PC-3 (cell line): ENCODE measurements around the gene RTKN. TPM values are rescaled to one million over a fixed set of nuclear protein-coding genes. Genes with fewer than 3 reads are reported as not detected.
"Not testable (repeated sequence)": the region's sequence is repeated elsewhere in the genome, so short reads cannot be mapped to it uniquely, and the experiment has no call there.

ENCODE experiments used
- ATAC-seq: fragments of 200-7000 bp; cut with Tn5 transposase; 2 replicates; pipeline ENCODE4 v1.9.1; 2020; ENCODE audit warnings: mild to moderate bottlenecking, moderate library complexity
- BruUV-seq: library from RNA; stranded (reverse); fragments of 400-500 nt; replicated peaks from 2 replicates; lab custom pipeline; 2021; lab: Mats Ljungman, UMichigan
- CTCF ChIA-PET: fragments of 300-600 bp; sonication (Branson Sonifier 250); formaldehyde crosslinking; loops from one replicate; lab custom pipeline; 2022; ENCODE audit warnings: antibody characterized with exemption; lab: Charles Lee
- POLR2A ChIA-PET: fragments of 300-600 bp; sonication (Branson Sonifier 250); formaldehyde crosslinking; loops from one replicate; lab custom pipeline; 2022; ENCODE audit warnings: antibody characterized with exemption; ENCODE audit not compliant: unreplicated experiment; lab: Charles Lee
- DNase-seq: peaks from one replicate; pipeline ENCODE4 v3.0.0-alpha.2; 2015
- H2AFZ ChIP-seq: fragments of 300-600 bp; sonication (generic); 2 replicates; pipeline ENCODE4 v1.6.0; 2016; ENCODE audit warnings: antibody characterized with exemption, low read length
- H3F3A ChIP-seq: fragments of 300-600 bp; sonication (generic); one replicate; pipeline ENCODE4 v1.6.0; 2017; ENCODE audit warnings: antibody characterized with exemption, low read length, control low read depth, mild to moderate bottlenecking; ENCODE audit not compliant: unreplicated experiment
- H3K27ac ChIP-seq: fragments of 300-600 bp; sonication (generic); 2 replicates; pipeline ENCODE4 v1.5.1; 2016; ENCODE audit warnings: mild to moderate bottlenecking, low read length
- H3K27me3 ChIP-seq: fragments of 300-600 bp; sonication (generic); 2 replicates; pipeline ENCODE4 v1.6.1; 2016; ENCODE audit warnings: low read length, mixed read lengths
- H3K36me3 ChIP-seq: fragments of 300-600 bp; sonication (generic); 2 replicates; pipeline ENCODE4 v1.6.1; 2016; ENCODE audit warnings: low read depth, mixed run types, low read length, mixed read lengths
- H3K4me1 ChIP-seq: fragments of 300-600 bp; sonication (generic); 2 replicates; pipeline ENCODE4 v1.5.1; 2016; ENCODE audit warnings: low read length; ENCODE audit not compliant: insufficient read depth
- H3K4me2 ChIP-seq: fragments of 300-600 bp; sonication (generic); 2 replicates; pipeline ENCODE4 v1.6.0; 2016; ENCODE audit warnings: low read length
- H3K4me3 ChIP-seq: fragments of 300-600 bp; sonication (generic); 2 replicates; pipeline ENCODE4 v1.5.1; 2016; ENCODE audit warnings: mild to moderate bottlenecking, low read length, mixed read lengths
- H3K79me2 ChIP-seq: fragments of 300-600 bp; sonication (generic); 2 replicates; pipeline ENCODE4 v1.6.1; 2017; ENCODE audit warnings: low read length, mixed read lengths
- H3K9ac ChIP-seq: fragments of 300-600 bp; sonication (generic); 2 replicates; pipeline ENCODE4 v1.6.0; 2016; ENCODE audit warnings: mild to moderate bottlenecking, low read length
- H3K9me2 ChIP-seq: fragments of 300-600 bp; sonication (generic); replicated peaks from 2 replicates; pipeline ENCODE4 v1.6.1; 2016; ENCODE audit warnings: mixed run types, low read length, mixed read lengths
- H3K9me3 ChIP-seq: fragments of 300-600 bp; sonication (generic); 2 replicates; pipeline ENCODE4 v1.6.1; 2016; ENCODE audit warnings: low read length, mixed read lengths
- H4K20me1 ChIP-seq: fragments of 300-600 bp; sonication (generic); 2 replicates; pipeline ENCODE4 v1.6.1; 2016; ENCODE audit warnings: low read length, mixed read lengths
- CTCF ChIP-seq: fragments of 300-600 bp; sonication (generic); conservative IDR thresholded peaks from 2 replicates; pipeline ENCODE4 v1.5.1; 2017; ENCODE audit warnings: antibody characterized with exemption, low read depth, mild to moderate bottlenecking, low read length
- EZH2 ChIP-seq: fragments of 300-600 bp; sonication (generic); IDR thresholded peaks from one replicate; pipeline ENCODE4 v1.6.1; 2017; ENCODE audit warnings: antibody characterized with exemption, mild to moderate bottlenecking, low read length; ENCODE audit not compliant: unreplicated experiment
- EZH2phosphoT487 ChIP-seq: fragments of 300-600 bp; sonication (generic); IDR thresholded peaks from 2 replicates; pipeline ENCODE4 v1.6.1; 2018; ENCODE audit warnings: mild to moderate bottlenecking, antibody characterized with exemption, low read length, borderline replicate concordance
- intact Hi-C: fragments of 100-400 bp; cut with micrococcal nuclease; formaldehyde crosslinking; loops from 2 replicates; pipeline ENCODE4 v1.9.0; 2023
- total RNA-seq: library from RNA; depleted of rRNA; stranded (reverse); fragments of >200 nt; gene quantifications from 2 replicates; pipeline ENCODE4 v1.2.3, GENCODE V29; 2014

The RTKN gene
- total RNA-seq, 1 experiment from 2014 or later = 90.5 TPM

- H2AFZ ChIP-seq = peak overlapping the region; percentile 89
- peak; percentile 4; the same call in 1 of the 2 replicates for ATAC-seq
- H3K27ac ChIP-seq = peak overlapping the region; percentile 80
- BruUV-seq = no TSS peak
- peaks cover 9% of the 10 kb centered on the region for H3K79me2 ChIP-seq
- H3K9me3 ChIP-seq = no peaks in the 10 kb centered on the region
- TF ChIP-seq CTCF = no peak
- TF ChIP-seq EZH2phosphoT487 = no peak
- peak overlapping the region; percentile 84 for H3K9ac ChIP-seq
- ChIA-PET CTCF (no interaction called here), POLR2A (interaction anchor here (0.6 to 0.7 kb wide), 2 partner anchors 41 to 467 kb away, joined by 3 to 21 read pairs; no protein-coding TSS in a partner anchor)
- no peaks in the 10 kb centered on the region for H3K27me3 ChIP-seq
- peak overlapping the region; percentile 79 for H3K4me3 ChIP-seq
- peaks cover 8% of the 10 kb centered on the region for H3K36me3 ChIP-seq
- H3K4me2 ChIP-seq = peak overlapping the region; percentile 82
- peaks cover 14% of the 10 kb centered on the region for H3K4me1 ChIP-seq
- H4K20me1 ChIP-seq = no peaks in the 10 kb centered on the region
- intact Hi-C loops = no loop called here
- DNase-seq = no peak
- peaks cover 10% of the 10 kb centered on the region for H3F3A ChIP-seq
- H3K9me2 ChIP-seq = no peaks in the 10 kb centered on the region
Measured at GRCh38 chr2:74471332-74472065, 29.8 kb upstream of the RTKN start.

- peaks cover 14% of the 10 kb centered on the region for H3K4me1 ChIP-seq
- H3K36me3 ChIP-seq, BruUV-seq, H3K9me3 ChIP-seq, H4K20me1 ChIP-seq, H3K9ac ChIP-seq, H3K9me2 ChIP-seq, CTCF ChIA-PET, intact Hi-C loops, ATAC-seq, H3K27me3 ChIP-seq, H2AFZ ChIP-seq, H3K27ac ChIP-seq, H3K4me2 ChIP-seq, DNase-seq, H3K4me3 ChIP-seq: not testable (repeated sequence)
- H3F3A ChIP-seq = peaks cover 10% of the 10 kb centered on the region
- POLR2A ChIA-PET = interaction anchor here (0.6 kb wide), 1 partner anchor 466 kb away, joined by 3 read pairs; no protein-coding TSS in a partner anchor
- H3K79me2 ChIP-seq = peaks cover 14% of the 10 kb centered on the region
Measured at GRCh38 chr2:74470742-74471141, 29.0 kb upstream of the RTKN start.

- H3F3A ChIP-seq = no peaks in the 10 kb centered on the region
- intact Hi-C loops = no loop called here
- peaks cover 35% of the 10 kb centered on the region for H3K79me2 ChIP-seq
- BruUV-seq = TSS peak; percentile 25
- H3K9me2 ChIP-seq = no peaks in the 10 kb centered on the region
- ATAC-seq (peak; percentile 4; the same call in 1 of the 2 replicates), DNase-seq (no peak)
- H3K9ac ChIP-seq = peak overlapping the region; percentile 88
- no peaks in the 10 kb centered on the region for H3K9me3 ChIP-seq
- H3K27ac ChIP-seq = no peak overlapping the region
- no peak for TF ChIP-seq CTCF
- no peak for TF ChIP-seq EZH2phosphoT487
- no peak for TF ChIP-seq EZH2
- H3K4me3 ChIP-seq = peak overlapping the region; percentile 94
- H3K4me1 ChIP-seq = peaks cover 10% of the 10 kb centered on the region; the same call in 1 of the 2 replicates
- ChIA-PET POLR2A (no interaction called here), CTCF (no interaction called here)
- peak overlapping the region; percentile 95 for H2AFZ ChIP-seq
- H3K36me3 ChIP-seq = peaks cover 5% of the 10 kb centered on the region; the same call in 1 of the 2 replicates
- no peaks in the 10 kb centered on the region for H4K20me1 ChIP-seq
- peak overlapping the region; percentile 100 for H3K4me2 ChIP-seq
- H3K27me3 ChIP-seq = no peaks in the 10 kb centered on the region
Measured at GRCh38 chr2:74464406-74464805, 22.7 kb upstream of the RTKN start.
